Measurements from ENCODE around the gene LRPAP1.

Gene LRPAP1

GRCh38 chr4:3531318-3531878 is 824 bp downstream of the LRPAP1 start:
- DNase-seq, result no peak

- no peak for DNase-seq
Measured at GRCh38 chr4:3530663-3531254, 1.5 kb downstream of the LRPAP1 start.

GRCh38 chr4:3530051-3530450 is 2.2 kb downstream of the LRPAP1 start:
- DNase-seq, result no peak

GRCh38 chr4:3529363-3529762 is 2.9 kb downstream of the LRPAP1 start:
- DNase-seq, result no peak

- no peak for DNase-seq
Measured at GRCh38 chr4:3527914-3528876, 4.0 kb downstream of the LRPAP1 start.

- DNase-seq, result no peak
Measured at GRCh38 chr4:3527101-3527913, 4.9 kb downstream of the LRPAP1 start.

GRCh38 chr4:3526456-3526855 is 5.8 kb downstream of the LRPAP1 start:
- DNase-seq, result no peak

- DNase-seq, result no peak
Measured at GRCh38 chr4:3525532-3526430, 6.4 kb downstream of the LRPAP1 start.

GRCh38 chr4:3524920-3525319 is 7.3 kb downstream of the LRPAP1 start:
- no peak for DNase-seq

- DNase-seq, result no peak
Measured at GRCh38 chr4:3524349-3524748, 7.9 kb downstream of the LRPAP1 start.

- no peak for DNase-seq
Measured at GRCh38 chr4:3523628-3524221, 8.5 kb downstream of the LRPAP1 start.

- DNase-seq, result no peak
Measured at GRCh38 chr4:3523146-3523627, 9.0 kb downstream of the LRPAP1 start.

- DNase-seq, result no peak
Measured at GRCh38 chr4:3522651-3523050, 9.6 kb downstream of the LRPAP1 start.

- DNase-seq, result no peak
Measured at GRCh38 chr4:3522326-3522640, 9.9 kb downstream of the LRPAP1 start.

GRCh38 chr4:3521621-3522325 is 10.4 kb downstream of the LRPAP1 start:
- DNase-seq, result no peak

GRCh38 chr4:3520796-3521600 is 11.2 kb downstream of the LRPAP1 start:
- no peak for DNase-seq

GRCh38 chr4:3520276-3520675 is 11.9 kb downstream of the LRPAP1 start:
- DNase-seq, result no peak

GRCh38 chr4:3519468-3520264 is 12.6 kb downstream of the LRPAP1 start:
- DNase-seq, result no peak

- DNase-seq, result no peak
Measured at GRCh38 chr4:3518941-3519340, 13.3 kb downstream of the LRPAP1 start.

Measured in activated T-cell treated with anti-CD3 and anti-CD28 coated beads for 4 hours (primary cell).